Stimulated activated memory B cell treated with anti-CD40 and anti-IgM and Interleukin-4, amounts not matched to agents 10 μg/mL and 1 μg/mL and 100 μg/mL, for 72 hours (primary cell): ENCODE data around the gene CSF2RB.
"Not testable (repeated sequence)": the region's sequence is repeated elsewhere in the genome, so short reads cannot be mapped to it uniquely, and the experiment has no call there.

Experiments used
- ATAC-seq: fragments of 150-1000 bp; cut with Tn5 transposase; 2 replicates; pipeline ENCODE4 v1.10.0; 2021
- H3K27ac Mint-ChIP-seq: one replicate; pipeline ENCODE4 v1.8.0; 2022; ENCODE audit warnings: mild to moderate bottlenecking, mixed read lengths
- H3K27me3 Mint-ChIP-seq: one replicate; pipeline ENCODE4 v1.8.0; 2022; ENCODE audit warnings: mixed read lengths
- H3K36me3 Mint-ChIP-seq: one replicate; pipeline ENCODE4 v1.8.0; 2022; ENCODE audit warnings: mixed read lengths
- H3K4me1 Mint-ChIP-seq: one replicate; pipeline ENCODE4 v1.8.0; 2022; ENCODE audit warnings: mixed read lengths
- H3K4me3 Mint-ChIP-seq: one replicate; pipeline ENCODE4 v1.8.0; 2022; ENCODE audit warnings: mild to moderate bottlenecking, moderate library complexity, mixed read lengths
- H3K9me3 Mint-ChIP-seq: one replicate; pipeline ENCODE4 v1.8.0; 2022; ENCODE audit warnings: mixed read lengths

CSF2RB gene

GRCh38 chr22:36977947-36978660 is 64.7 kb downstream of the CSF2RB start:
- Mint-ChIP-seq H3K9me3 (no peaks in the 10 kb centered on the region), H3K27me3 (peaks cover 22% of the 10 kb centered on the region), H3K4me3 (peak overlapping the region; percentile 87), H3K4me1 (peaks cover 14% of the 10 kb centered on the region), H3K27ac (peak overlapping the region; percentile 91), H3K36me3 (no peaks in the 10 kb centered on the region)
- peak; percentile 91 for ATAC-seq

DNA sequence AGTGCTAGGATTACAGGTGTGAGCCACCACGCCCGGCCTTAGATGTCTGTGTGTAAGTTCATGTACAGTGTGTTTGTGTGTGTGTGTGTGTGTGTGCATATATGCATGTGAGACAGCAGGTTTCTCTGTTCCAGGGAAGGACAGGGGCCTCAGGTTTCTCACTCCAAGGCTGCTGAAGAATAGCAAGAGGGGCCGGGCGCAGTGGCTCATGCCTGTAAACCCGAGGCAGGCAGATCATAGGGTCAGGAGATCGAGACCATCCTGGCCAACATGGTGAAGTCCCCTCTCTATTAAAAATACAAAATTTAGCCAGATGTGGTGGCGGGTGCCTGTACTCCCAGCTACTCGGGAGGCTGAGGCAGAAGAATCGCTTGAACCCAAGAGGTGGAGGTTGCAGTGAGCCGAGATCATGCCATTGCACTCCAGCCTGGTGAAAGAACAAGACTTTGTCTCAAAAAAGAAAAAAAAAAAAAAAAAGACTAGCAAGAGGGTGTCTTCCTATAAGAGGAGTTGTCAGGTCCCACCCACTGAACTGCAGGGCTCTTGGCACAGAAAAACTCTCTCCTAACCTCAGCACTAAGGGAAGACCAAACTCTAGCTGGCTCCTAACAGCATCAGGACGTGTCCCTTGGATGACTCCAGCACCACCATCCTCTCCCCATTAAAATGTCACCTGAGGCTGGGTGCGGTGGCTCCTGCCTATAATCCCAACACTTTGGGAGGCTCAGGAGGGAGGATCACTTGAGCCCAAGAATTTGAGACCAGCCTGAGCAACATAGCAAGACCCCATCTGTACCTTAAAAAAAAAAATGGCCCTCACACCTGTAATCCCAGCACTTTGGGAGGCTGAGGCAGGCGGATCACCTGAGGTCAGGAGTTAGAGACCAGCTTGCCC is 65.8 kb downstream of the CSF2RB start:
- Mint-ChIP-seq H3K27me3 (peaks cover 31% of the 10 kb centered on the region), H3K9me3 (no peaks in the 10 kb centered on the region), H3K36me3 (no peaks in the 10 kb centered on the region), H3K4me3 (no peak overlapping the region), H3K4me1 (peaks cover 14% of the 10 kb centered on the region), H3K27ac (no peak overlapping the region)
- ATAC-seq = no peak

GRCh38 chr22:36981247-36981775 is 67.9 kb downstream of the CSF2RB start:
- no peaks in the 10 kb centered on the region for H3K36me3 Mint-ChIP-seq
- no peak overlapping the region for H3K27ac Mint-ChIP-seq
- ATAC-seq = no peak
- peaks cover 14% of the 10 kb centered on the region for H3K4me1 Mint-ChIP-seq
- peaks cover 39% of the 10 kb centered on the region for H3K27me3 Mint-ChIP-seq
- no peaks in the 10 kb centered on the region for H3K9me3 Mint-ChIP-seq
- H3K4me3 Mint-ChIP-seq = no peak overlapping the region

DNA sequence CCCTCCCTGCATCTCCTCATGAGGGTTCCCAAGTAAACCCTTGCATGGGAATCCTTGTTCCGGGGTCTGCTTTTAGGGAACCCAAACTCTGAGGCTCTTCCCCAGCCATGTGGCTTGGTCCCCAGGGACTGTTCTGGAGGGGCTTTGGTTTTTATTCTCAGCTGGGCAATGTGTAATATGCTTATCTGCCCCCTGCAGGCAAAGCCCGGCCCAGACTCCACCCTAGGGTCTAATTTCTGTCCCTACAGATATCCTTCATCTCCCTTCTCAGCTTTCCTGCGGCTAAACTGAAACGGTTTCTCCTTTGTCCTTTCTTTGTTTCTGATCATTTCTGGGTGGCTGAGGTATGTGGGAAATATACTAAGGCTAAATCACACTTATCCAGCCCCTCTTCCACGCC is 68.7 kb downstream of the CSF2RB start:
- Mint-ChIP-seq H3K4me3 (no peak overlapping the region), H3K36me3 (no peaks in the 10 kb centered on the region), H3K4me1 (peaks cover 13% of the 10 kb centered on the region), H3K27ac (no peak overlapping the region), H3K27me3 (peaks cover 39% of the 10 kb centered on the region), H3K9me3 (no peaks in the 10 kb centered on the region)
- no peak for ATAC-seq

DNA sequence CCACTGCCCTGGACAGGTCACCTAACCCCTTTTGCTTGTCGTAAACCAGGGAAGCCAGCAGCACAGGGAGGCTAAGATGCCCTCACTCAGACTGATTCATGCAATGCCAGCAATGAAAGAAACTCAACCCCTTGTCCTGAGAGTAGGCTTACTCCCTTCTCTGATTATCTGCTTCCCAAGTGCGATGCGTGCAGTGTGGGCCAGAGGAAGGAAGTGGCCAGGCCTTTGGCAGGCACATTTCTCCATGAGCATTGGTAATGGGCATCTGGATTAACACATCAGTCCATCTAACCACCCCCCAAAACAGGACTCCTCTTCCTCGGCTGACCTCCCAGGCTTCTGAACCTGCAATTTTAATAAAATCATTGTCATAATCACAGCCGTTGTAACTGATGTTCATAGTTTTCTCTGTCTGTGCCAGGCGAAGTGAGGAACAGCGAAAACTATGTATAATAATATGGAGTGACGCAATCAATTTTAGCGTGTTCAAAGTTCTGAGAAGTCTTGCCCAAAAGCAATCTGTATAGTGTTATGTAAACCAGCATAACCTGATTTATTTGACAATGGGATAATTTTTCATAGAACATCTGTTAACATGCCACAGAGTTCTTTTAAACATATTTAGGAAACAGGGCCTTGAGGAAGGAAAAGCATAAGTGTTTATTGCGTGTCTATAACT is 71.9 kb downstream of the CSF2RB start:
- H3K27me3 Mint-ChIP-seq = peaks cover 54% of the 10 kb centered on the region
- H3K4me3 Mint-ChIP-seq = no peak overlapping the region
- no peak overlapping the region for H3K27ac Mint-ChIP-seq
- no peaks in the 10 kb centered on the region for H3K9me3 Mint-ChIP-seq
- ATAC-seq = no peak
- no peaks in the 10 kb centered on the region for H3K4me1 Mint-ChIP-seq
- H3K36me3 Mint-ChIP-seq = no peaks in the 10 kb centered on the region

GRCh38 chr22:36986242-36986821 is 72.9 kb downstream of the CSF2RB start:
- Mint-ChIP-seq H3K27ac (no peak overlapping the region), H3K4me1 (no peaks in the 10 kb centered on the region), H3K27me3 (peaks cover 59% of the 10 kb centered on the region), H3K9me3 (no peaks in the 10 kb centered on the region), H3K4me3 (no peak overlapping the region), H3K36me3 (no peaks in the 10 kb centered on the region)
- no peak for ATAC-seq

- no peak overlapping the region for H3K27ac Mint-ChIP-seq
- peaks cover 52% of the 10 kb centered on the region for H3K27me3 Mint-ChIP-seq
- no peaks in the 10 kb centered on the region for H3K4me1 Mint-ChIP-seq
- H3K9me3 Mint-ChIP-seq = no peaks in the 10 kb centered on the region
- no peak overlapping the region for H3K4me3 Mint-ChIP-seq
- no peaks in the 10 kb centered on the region for H3K36me3 Mint-ChIP-seq
- no peak for ATAC-seq
These were observed 74.8 kb downstream of the CSF2RB start for GRCh38 chr22:36988075-36988832.

DNA sequence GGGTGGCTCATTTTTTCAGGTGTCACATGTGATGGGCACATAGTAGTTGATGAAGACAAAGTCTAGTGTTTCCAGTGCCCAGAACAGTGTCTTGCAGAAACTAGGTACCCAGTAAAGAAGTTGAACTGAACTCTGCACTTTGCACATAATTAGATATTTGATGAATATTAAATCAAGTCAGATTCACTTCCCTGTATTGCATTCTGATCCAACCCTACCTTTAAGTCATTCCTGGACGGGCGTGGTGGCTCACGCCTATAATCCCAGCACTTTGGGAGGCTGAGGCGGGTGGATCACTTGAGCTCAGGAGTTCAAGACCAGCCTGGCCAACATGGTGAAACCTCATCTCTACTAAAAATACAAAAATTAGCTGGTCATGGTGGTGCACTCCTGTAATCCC is 75.6 kb downstream of the CSF2RB start:
- peaks cover 53% of the 10 kb centered on the region for H3K27me3 Mint-ChIP-seq
- not testable (repeated sequence) for H3K9me3 Mint-ChIP-seq, ATAC-seq, H3K4me1 Mint-ChIP-seq, H3K27ac Mint-ChIP-seq, H3K36me3 Mint-ChIP-seq, H3K4me3 Mint-ChIP-seq
